Measurements from ENCODE around the gene SRMS. TPM values are rescaled to one million over a fixed set of nuclear protein-coding genes. Genes with fewer than 3 reads are reported as not detected.

Gene SRMS
- polyA plus RNA-seq, 1 donor (not counting 4 experiments of a cell fraction or from before 2014, with no cell fraction given) = 0.10 TPM

DNA sequence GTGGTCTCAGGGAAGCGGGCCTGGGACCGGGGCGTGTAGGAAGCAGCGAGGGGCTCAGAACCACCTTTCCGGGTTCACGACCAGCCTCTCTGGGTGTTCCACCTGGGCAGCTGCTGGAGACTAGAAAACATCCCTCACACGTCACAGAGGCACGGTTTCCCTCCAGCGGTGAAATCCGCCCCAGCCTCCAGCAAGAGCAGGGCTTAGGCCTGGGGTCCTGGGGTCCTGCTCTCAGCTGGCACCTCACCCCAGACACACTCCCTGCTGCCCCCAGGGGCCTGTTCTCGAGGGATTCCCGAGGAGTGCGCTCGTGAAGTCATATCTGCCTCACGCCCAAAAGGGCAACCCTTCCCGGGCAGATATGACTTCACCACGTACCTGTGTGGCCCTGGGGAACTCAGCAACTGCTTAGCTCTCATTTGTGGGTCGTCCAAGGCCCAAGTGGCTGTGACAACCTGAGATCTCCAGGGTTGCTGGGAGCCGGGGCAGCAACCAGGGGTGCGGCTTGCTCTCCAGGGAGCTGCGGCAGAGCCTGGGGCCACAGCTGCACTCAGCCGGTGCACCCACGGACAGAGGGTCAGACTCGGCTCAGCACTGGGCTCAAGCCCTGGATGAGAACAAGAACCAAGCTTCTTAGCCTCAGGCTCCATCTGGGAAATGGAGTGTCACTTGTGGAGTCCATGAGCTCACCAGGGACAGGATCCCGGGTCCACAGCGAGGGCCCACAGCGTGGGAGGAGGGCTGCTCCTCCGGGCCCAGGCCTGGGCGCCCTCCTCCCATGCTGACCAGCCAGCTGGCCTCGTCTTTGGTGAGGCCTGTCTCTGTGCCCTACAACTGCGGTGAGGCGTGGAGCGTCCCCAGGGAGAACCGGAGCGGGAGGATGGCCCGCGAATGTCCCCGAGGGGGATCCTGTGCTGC, 7.1 kb upstream of the SRMS start:
- DNase-seq (ENCODE audit: low read depth, low spot score) (no peak), FAIRE-seq (no peak)
- Histone ChIP-seq H3K4me2 (ENCODE audit: control insufficient read depth, extremely low read depth, insufficient read depth, low read depth, low read length) (peak overlapping the region; percentile 79), H3K4me1 (ENCODE audit: control insufficient read depth, extremely low read depth, insufficient read depth, low read length) (peaks cover 16% of the 10 kb centered on the region), H3K27me3 (ENCODE audit: control insufficient read depth, extremely low read depth, insufficient read depth, low read length) (no peaks in the 10 kb centered on the region), H3K27ac (ENCODE audit: control insufficient read depth, insufficient read depth, low read length) (no peak overlapping the region), H3K9ac (ENCODE audit: control insufficient read depth, extremely low read depth, insufficient read depth, low read length) (no peak overlapping the region), H3K4me3 (ENCODE audit: control insufficient read depth in 2 of 3, extremely low read depth in 1 of 3, insufficient read depth in 2 of 3, low read depth in 1 of 3, low read length in 3 of 3) (peak overlapping the region; percentile 64 to 81 (median 71)), H2AFZ (ENCODE audit: control insufficient read depth, low read length) (no peak overlapping the region), H3K9me1 (ENCODE audit: control insufficient read depth, extremely low read depth, insufficient read depth, low read length) (no peaks in the 10 kb centered on the region), H4K20me1 (ENCODE audit: control insufficient read depth, extremely low read depth, insufficient read depth, low read length) (no peaks in the 10 kb centered on the region), H3K79me2 (ENCODE audit: control insufficient read depth, insufficient read depth, low read length) (no peaks in the 10 kb centered on the region), H3K36me3 (ENCODE audit: control insufficient read depth in 2 of 2, extremely low read depth in 1 of 2, insufficient read depth in 2 of 2, low read length in 2 of 2) (peaks cover 2 to 6% of the 10 kb centered on the region in 2 experiments), H3K9me3 (ENCODE audit: control insufficient read depth, low read depth, low read length) (no peaks in the 10 kb centered on the region)
- no peak for TF ChIP-seq EZH2 (IDR thresholded peaks at IDR 0.05; ENCODE audit: low read length)
- TF ChIP-seq, protein P1, sequence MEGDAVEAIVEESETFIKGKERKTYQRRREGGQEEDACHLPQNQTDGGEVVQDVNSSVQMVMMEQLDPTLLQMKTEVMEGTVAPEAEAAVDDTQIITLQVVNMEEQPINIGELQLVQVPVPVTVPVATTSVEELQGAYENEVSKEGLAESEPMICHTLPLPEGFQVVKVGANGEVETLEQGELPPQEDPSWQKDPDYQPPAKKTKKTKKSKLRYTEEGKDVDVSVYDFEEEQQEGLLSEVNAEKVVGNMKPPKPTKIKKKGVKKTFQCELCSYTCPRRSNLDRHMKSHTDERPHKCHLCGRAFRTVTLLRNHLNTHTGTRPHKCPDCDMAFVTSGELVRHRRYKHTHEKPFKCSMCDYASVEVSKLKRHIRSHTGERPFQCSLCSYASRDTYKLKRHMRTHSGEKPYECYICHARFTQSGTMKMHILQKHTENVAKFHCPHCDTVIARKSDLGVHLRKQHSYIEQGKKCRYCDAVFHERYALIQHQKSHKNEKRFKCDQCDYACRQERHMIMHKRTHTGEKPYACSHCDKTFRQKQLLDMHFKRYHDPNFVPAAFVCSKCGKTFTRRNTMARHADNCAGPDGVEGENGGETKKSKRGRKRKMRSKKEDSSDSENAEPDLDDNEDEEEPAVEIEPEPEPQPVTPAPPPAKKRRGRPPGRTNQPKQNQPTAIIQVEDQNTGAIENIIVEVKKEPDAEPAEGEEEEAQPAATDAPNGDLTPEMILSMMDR (optimal IDR thresholded peaks at IDR 0.05 in 1 of 3, IDR thresholded peaks at IDR 0.05 in 1 of 3, conservative IDR thresholded peaks at IDR 0.05 in 1 of 3; ENCODE audit: extremely low read depth in 1 of 3, insufficient read depth in 2 of 3, low read length in 3 of 3) = no peak
- dilution Hi-C loops (cut with MboI; ENCODE audit: extremely low pct_ligation_motif_present, low sequenced_read_pairs) = no loop called here

- Histone ChIP-seq H3K27me3 (ENCODE audit: control insufficient read depth, extremely low read depth, insufficient read depth, low read length) (no peaks in the 10 kb centered on the region), H2AFZ (ENCODE audit: control insufficient read depth, low read length) (peak within 1 kb of the TSS; percentile 76), H3K36me3 (ENCODE audit: control insufficient read depth in 2 of 2, extremely low read depth in 1 of 2, insufficient read depth in 2 of 2, low read length in 2 of 2) (peaks cover 2 to 4% of the 10 kb centered on the region in 2 experiments), H3K4me1 (ENCODE audit: control insufficient read depth, extremely low read depth, insufficient read depth, low read length) (peaks cover 16% of the 10 kb centered on the region), H4K20me1 (ENCODE audit: control insufficient read depth, extremely low read depth, insufficient read depth, low read length) (no peaks in the 10 kb centered on the region), H3K27ac (ENCODE audit: control insufficient read depth, insufficient read depth, low read length) (peak within 1 kb of the TSS; percentile 51), H3K4me2 (ENCODE audit: control insufficient read depth, extremely low read depth, insufficient read depth, low read depth, low read length) (peak within 1 kb of the TSS; percentile 79), H3K9ac (ENCODE audit: control insufficient read depth, extremely low read depth, insufficient read depth, low read length) (peak within 1 kb of the TSS; percentile 71), H3K79me2 (ENCODE audit: control insufficient read depth, insufficient read depth, low read length) (no peaks in the 10 kb centered on the region), H3K9me1 (ENCODE audit: control insufficient read depth, extremely low read depth, insufficient read depth, low read length) (no peaks in the 10 kb centered on the region), H3K9me3 (ENCODE audit: control insufficient read depth, low read depth, low read length) (no peaks in the 10 kb centered on the region), H3K4me3 (ENCODE audit: control insufficient read depth in 2 of 3, extremely low read depth in 1 of 3, insufficient read depth in 2 of 3, low read depth in 1 of 3, low read length in 3 of 3) (peak within 1 kb of the TSS; percentile 64 to 81 (median 71))
- DNase-seq (ENCODE audit: low read depth, low spot score) (no peak), FAIRE-seq (no peak)
- TF ChIP-seq, protein P1 (optimal IDR thresholded peaks at IDR 0.05 in 1 of 3, IDR thresholded peaks at IDR 0.05 in 1 of 3, conservative IDR thresholded peaks at IDR 0.05 in 1 of 3; ENCODE audit: extremely low read depth in 1 of 3, insufficient read depth in 2 of 3, low read length in 3 of 3) = no peak
- TF ChIP-seq EZH2 (IDR thresholded peaks at IDR 0.05; ENCODE audit: low read length) = no peak
- dilution Hi-C loops (cut with MboI; ENCODE audit: extremely low pct_ligation_motif_present, low sequenced_read_pairs) = no loop called here
Observed at GRCh38 chr20:63553933-63554290, 6.4 kb upstream of the SRMS start, which contains the start of gene FNDC11. FNDC11 (plus strand) TSS chr20:63554159; CDS start chr20:63555664, 1,505 bp downstream.
